Upper lobe of left lung (tissue), 4 donors: ENCODE results near the gene C1orf198.

Experiments used
- CTCF ChIP-seq, 6 experiments: fragments of 450-650 bp in 4 of 6; fragments of 200-600 bp in 2 of 6; sonication (generic) in 2 of 6; IDR thresholded peaks; one replicate each; pipeline ENCODE4 v1.5.1; 2016 to 2019; ENCODE audit warnings: antibody characterized with exemption in 6 of 6
- POLR2A ChIP-seq, 4 donors: fragments of 450-650 bp; IDR thresholded peaks; one replicate each; pipeline ENCODE4 v1.5.1; 2016 to 2017; ENCODE audit warnings: antibody characterized with exemption in 4 of 4, mild to moderate bottlenecking in 2 of 4
- POLR2AphosphoS5 ChIP-seq, 2 donors: sonication (generic); formaldehyde crosslinking; IDR thresholded peaks; one replicate each; pipeline ENCODE4 v1.5.1; 2017; ENCODE audit warnings: antibody characterized with exemption in 2 of 2

- TF ChIP-seq CTCF (IDR thresholded peaks at IDR 0.05): no peak
- no peak for TF ChIP-seq POLR2A (IDR thresholded peaks at IDR 0.05)
- no peak for TF ChIP-seq POLR2AphosphoS5 (IDR thresholded peaks at IDR 0.05)
Observed at GRCh38 chr1:230898748-230899147, 30.4 kb upstream of the C1orf198 start.
